Astrocyte (in vitro differentiated cells and primary cell): ENCODE data around the gene RPS6KA2.

ENCODE experiments used
- EZH2 ChIP-seq: IDR thresholded peaks from 2 replicates; pipeline ENCODE4 v1.6.1; 2012; ENCODE audit warnings: mild to moderate bottlenecking, low read length, inconsistent platforms; ENCODE audit not compliant: insufficient read depth
- TF ChIP-seq, protein P1 (sequence below): IDR thresholded peaks from 2 replicates; pipeline ENCODE4 v1.5.1; 2011; ENCODE audit warnings: low read depth, mild to moderate bottlenecking, inconsistent platforms, low read length, moderate library complexity; ENCODE audit not compliant: insufficient read depth

DNA sequence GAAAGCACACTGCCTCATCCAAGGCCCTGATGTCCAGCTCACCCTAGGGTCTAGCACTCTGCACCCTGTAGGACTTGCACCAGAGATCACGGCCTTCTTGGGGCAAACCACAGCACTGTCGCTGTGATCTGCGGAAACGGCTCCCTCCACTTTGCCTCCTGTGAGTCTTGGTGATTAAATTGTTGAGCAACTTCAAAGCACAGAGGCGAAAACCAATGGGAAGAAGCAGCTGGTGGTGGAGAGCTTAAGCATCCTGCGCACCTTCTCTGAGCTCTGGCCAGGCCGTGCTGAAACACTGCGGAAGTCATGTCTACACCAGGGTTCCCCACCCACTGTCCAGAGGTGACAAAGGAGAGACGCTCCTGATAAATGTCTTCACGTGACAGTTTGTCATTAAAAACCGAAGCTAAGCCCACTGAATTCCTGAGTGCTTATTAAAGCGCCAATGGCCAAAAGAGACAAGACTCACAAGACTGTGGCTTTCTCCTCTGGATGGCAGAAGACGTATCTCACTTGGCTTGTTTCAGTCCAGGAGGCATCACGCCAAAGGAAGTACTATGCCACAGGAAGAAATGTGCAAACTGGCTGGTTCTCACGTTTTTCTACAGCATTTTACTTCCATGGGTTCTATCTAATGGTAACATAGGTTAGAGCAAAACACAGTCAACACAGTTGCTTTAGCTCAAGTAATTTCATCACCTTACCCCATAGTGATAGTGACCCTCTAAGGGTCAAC is 43.7 kb downstream of the RPS6KA2 start:
- TF ChIP-seq, protein P1, sequence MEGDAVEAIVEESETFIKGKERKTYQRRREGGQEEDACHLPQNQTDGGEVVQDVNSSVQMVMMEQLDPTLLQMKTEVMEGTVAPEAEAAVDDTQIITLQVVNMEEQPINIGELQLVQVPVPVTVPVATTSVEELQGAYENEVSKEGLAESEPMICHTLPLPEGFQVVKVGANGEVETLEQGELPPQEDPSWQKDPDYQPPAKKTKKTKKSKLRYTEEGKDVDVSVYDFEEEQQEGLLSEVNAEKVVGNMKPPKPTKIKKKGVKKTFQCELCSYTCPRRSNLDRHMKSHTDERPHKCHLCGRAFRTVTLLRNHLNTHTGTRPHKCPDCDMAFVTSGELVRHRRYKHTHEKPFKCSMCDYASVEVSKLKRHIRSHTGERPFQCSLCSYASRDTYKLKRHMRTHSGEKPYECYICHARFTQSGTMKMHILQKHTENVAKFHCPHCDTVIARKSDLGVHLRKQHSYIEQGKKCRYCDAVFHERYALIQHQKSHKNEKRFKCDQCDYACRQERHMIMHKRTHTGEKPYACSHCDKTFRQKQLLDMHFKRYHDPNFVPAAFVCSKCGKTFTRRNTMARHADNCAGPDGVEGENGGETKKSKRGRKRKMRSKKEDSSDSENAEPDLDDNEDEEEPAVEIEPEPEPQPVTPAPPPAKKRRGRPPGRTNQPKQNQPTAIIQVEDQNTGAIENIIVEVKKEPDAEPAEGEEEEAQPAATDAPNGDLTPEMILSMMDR: no peak
- TF ChIP-seq EZH2: no peak
